Measurements from ENCODE around the gene DPH5. TPM values are rescaled to one million over a fixed set of nuclear protein-coding genes. Genes with fewer than 3 reads are reported as not detected.
"Not testable (repeated sequence)": the region's sequence is repeated elsewhere in the genome, so short reads cannot be mapped to it uniquely, and the experiment has no call there.

Gene DPH5
- total RNA-seq, result 49.1 and 51.7 TPM in 2 replicates
- long read RNA-seq, transcript DPH5-201 (8 exons, 1,143 nt), result minor isoform, 10 of 251 reads
- long read RNA-seq, transcript DPH5-203 (8 exons, 1,316 nt), result major isoform, 174 of 251 reads
- long read RNA-seq, transcript DPH5-211 (8 exons, 1,034 nt), result minor isoform, 9 of 251 reads
- long read RNA-seq, partial matches to known transcripts, result 1 of 251 reads
- long read RNA-seq, other reads (novel, unspliced or antisense), result 57 of 251 reads

GRCh38 chr1:101025657-101026429, at the start of gene DPH5:
TSS of gene DPH5 (minus strand) at chr1:101025784. CDS start at chr1:101025443, 341 bp downstream.
- H3K4me3 Mint-ChIP-seq (ENCODE audit: unreplicated experiment), result peak within 1 kb of the TSS; percentile 99

DNA sequence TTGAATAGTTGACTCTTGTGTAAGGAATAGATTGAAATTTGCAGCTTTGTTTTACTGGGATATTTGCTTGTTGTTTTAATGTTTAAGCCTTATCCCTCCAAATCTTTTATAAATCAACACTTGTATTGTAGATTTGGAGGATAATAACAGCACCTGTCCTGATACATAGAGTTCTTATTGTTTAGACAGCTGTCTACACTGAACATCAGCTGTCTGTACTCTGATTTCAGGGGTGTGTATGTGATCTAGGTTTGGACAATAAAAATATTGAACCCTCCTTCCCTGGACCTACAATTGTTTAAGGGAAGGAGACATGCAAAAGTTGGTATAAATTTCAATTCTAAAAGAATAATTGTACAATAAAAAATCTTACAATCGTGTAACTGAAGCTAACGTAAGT, 48.3 kb upstream of the DPH5 start:
- no peak for DNase-seq (ENCODE audit: extremely low spot score, unreplicated experiment)
- Mint-ChIP-seq H3K4me1 (ENCODE audit: unreplicated experiment) (no peaks in the 10 kb centered on the region), H3K9me3 (ENCODE audit: unreplicated experiment) (no peaks in the 10 kb centered on the region), H3K4me3 (ENCODE audit: unreplicated experiment) (no peak overlapping the region), H3K36me3 (ENCODE audit: unreplicated experiment) (peaks cover 2% of the 10 kb centered on the region), H3K27me3 (ENCODE audit: unreplicated experiment) (no peaks in the 10 kb centered on the region), H3K27ac (ENCODE audit: unreplicated experiment) (no peak overlapping the region)
- TF ChIP-seq, protein P1, sequence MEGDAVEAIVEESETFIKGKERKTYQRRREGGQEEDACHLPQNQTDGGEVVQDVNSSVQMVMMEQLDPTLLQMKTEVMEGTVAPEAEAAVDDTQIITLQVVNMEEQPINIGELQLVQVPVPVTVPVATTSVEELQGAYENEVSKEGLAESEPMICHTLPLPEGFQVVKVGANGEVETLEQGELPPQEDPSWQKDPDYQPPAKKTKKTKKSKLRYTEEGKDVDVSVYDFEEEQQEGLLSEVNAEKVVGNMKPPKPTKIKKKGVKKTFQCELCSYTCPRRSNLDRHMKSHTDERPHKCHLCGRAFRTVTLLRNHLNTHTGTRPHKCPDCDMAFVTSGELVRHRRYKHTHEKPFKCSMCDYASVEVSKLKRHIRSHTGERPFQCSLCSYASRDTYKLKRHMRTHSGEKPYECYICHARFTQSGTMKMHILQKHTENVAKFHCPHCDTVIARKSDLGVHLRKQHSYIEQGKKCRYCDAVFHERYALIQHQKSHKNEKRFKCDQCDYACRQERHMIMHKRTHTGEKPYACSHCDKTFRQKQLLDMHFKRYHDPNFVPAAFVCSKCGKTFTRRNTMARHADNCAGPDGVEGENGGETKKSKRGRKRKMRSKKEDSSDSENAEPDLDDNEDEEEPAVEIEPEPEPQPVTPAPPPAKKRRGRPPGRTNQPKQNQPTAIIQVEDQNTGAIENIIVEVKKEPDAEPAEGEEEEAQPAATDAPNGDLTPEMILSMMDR (IDR thresholded peaks at IDR 0.05), result no peak

More at GRCh38 chr1:101025657-101026429, at the start of gene DPH5:
- peak; percentile 95 for DNase-seq (ENCODE audit: extremely low spot score, unreplicated experiment)
- Mint-ChIP-seq H3K36me3 (ENCODE audit: unreplicated experiment) (no peaks in the 10 kb centered on the region), H3K4me1 (ENCODE audit: unreplicated experiment) (peaks cover 20% of the 10 kb centered on the region), H3K27ac (ENCODE audit: unreplicated experiment) (peak within 1 kb of the TSS; percentile 97), H3K27me3 (ENCODE audit: unreplicated experiment) (no peaks in the 10 kb centered on the region), H3K9me3 (ENCODE audit: unreplicated experiment) (no peaks in the 10 kb centered on the region)
- TF ChIP-seq, protein P1 (IDR thresholded peaks at IDR 0.05), result no peak

- H3K9me3 Mint-ChIP-seq (ENCODE audit: unreplicated experiment), result no peaks in the 10 kb centered on the region
- no peaks in the 10 kb centered on the region for H3K27me3 Mint-ChIP-seq (ENCODE audit: unreplicated experiment)
- H3K27ac Mint-ChIP-seq (ENCODE audit: unreplicated experiment), result no peak overlapping the region
- TF ChIP-seq, protein P1 (IDR thresholded peaks at IDR 0.05), result no peak
- peaks cover under 1% of the 10 kb centered on the region for H3K36me3 Mint-ChIP-seq (ENCODE audit: unreplicated experiment)
- H3K4me3 Mint-ChIP-seq (ENCODE audit: unreplicated experiment), result no peak overlapping the region
- no peak for DNase-seq (ENCODE audit: extremely low spot score, unreplicated experiment)
- H3K4me1 Mint-ChIP-seq (ENCODE audit: unreplicated experiment), result no peaks in the 10 kb centered on the region
These were observed 45.9 kb upstream of the DPH5 start for GRCh38 chr1:101071470-101071891.

DNA sequence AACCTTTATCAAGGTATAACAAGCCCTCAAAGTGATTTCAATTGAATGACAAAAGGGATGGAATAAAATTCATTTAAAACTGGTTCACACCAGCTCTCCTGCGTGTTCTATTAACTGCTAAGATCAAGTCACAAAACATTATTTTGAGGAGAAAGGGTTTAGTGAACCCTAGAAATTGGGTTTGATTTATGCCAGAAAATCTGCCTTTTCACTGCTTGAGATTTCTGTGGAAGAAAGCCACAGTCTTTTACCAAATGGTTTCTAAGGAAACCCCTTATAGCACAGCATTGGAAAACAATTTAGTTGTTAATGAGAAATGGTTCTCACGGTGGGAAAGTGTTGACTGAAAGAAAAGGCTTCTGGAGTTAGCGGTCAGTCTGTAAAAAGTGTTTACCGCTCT, 43.6 kb upstream of the DPH5 start:
- H3K27ac Mint-ChIP-seq (ENCODE audit: unreplicated experiment), result no peak overlapping the region
- H3K27me3 Mint-ChIP-seq (ENCODE audit: unreplicated experiment), result no peaks in the 10 kb centered on the region
- DNase-seq (ENCODE audit: extremely low spot score, unreplicated experiment), result no peak
- H3K4me3 Mint-ChIP-seq (ENCODE audit: unreplicated experiment), result no peak overlapping the region
- TF ChIP-seq, protein P1 (IDR thresholded peaks at IDR 0.05), result no peak
- no peaks in the 10 kb centered on the region for H3K9me3 Mint-ChIP-seq (ENCODE audit: unreplicated experiment)
- H3K36me3 Mint-ChIP-seq (ENCODE audit: unreplicated experiment), result no peaks in the 10 kb centered on the region
- H3K4me1 Mint-ChIP-seq (ENCODE audit: unreplicated experiment), result no peaks in the 10 kb centered on the region

DNA sequence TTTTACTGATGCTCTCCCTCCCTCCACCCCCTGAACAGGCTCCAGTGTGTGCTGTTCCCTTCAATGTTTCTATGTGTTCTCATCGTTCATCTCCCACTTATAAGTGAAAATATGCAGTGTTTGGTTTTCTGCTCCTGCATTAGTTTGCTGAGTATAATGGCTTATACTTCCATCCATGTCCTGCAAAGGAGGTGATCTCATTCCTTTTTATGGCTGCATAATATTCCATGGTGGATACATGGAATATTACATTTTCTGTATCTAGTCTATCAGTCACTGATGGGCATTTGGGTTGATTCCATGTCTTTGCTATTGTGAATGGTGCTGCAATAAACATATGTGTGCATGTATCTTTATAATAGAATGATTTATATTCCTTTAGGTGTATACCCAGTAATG, 41.4 kb upstream of the DPH5 start:
- H3K4me1 Mint-ChIP-seq (ENCODE audit: unreplicated experiment), result not testable (repeated sequence)

More for the DNA sequence above, 41.4 kb upstream of the DPH5 start:
- not testable (repeated sequence) for DNase-seq (ENCODE audit: extremely low spot score, unreplicated experiment); H3K9me3 Mint-ChIP-seq (ENCODE audit: unreplicated experiment); H3K36me3 Mint-ChIP-seq (ENCODE audit: unreplicated experiment); H3K27me3 Mint-ChIP-seq (ENCODE audit: unreplicated experiment); H3K27ac Mint-ChIP-seq (ENCODE audit: unreplicated experiment); H3K4me3 Mint-ChIP-seq (ENCODE audit: unreplicated experiment)
